ENCODE data around the gene INPP5D. TPM values are rescaled to one million over a fixed set of nuclear protein-coding genes. Genes with fewer than 3 reads are reported as not detected.
A peak's percentile ranks its signal among the peaks of the same experiment; 100 is the strongest.

INPP5D gene
- total RNA-seq, 2 experiments from 2014 or later, result 79.5 to 92.6 TPM

DNA sequence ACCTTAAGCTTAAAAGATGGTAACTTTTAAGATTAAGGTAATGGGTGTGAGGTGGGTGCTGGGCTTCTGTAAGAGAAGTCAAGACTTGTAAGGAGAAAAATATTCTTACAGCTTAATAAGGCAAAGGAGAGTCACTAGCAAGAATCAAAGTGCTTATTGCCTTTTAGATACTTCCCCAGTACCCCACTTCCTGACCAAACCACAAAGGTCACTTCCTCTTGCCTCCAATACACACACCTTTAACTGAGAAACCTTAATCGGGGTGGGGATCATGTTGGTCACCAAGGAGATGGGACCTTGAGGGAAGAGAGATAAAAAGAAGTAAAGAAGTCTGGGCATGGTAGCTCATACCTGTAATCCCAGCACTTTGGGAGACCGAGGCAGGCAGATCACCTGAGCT lies 180.8 kb downstream of the INPP5D start:
- ChIA-PET POLR2A (interaction anchor here (0.5 to 2.6 kb wide), 16 partner anchors 9 to 1548 kb away, joined by 3 to 17 read pairs (median 4); partner anchors contain the start of gene INPP5D), CTCF (ENCODE audit: unreplicated experiment) (interaction anchor here (0.9 kb wide), 1 partner anchor 117 kb away, joined by 3 read pairs; no protein-coding TSS in a partner anchor)
- Histone ChIP-seq H3K36me3 (ENCODE audit: insufficient read depth, low read length) (no peaks in the 10 kb centered on the region), H2AFZ (ENCODE audit: low read length) (peak overlapping the region; percentile 48; the same call in 1 of the 2 replicates), H3K9me3 (ENCODE audit: low read length) (no peaks in the 10 kb centered on the region), H3K79me2 (ENCODE audit: insufficient read depth, low read depth, low read length) (no peaks in the 10 kb centered on the region), H4K20me1 (ENCODE audit: insufficient read depth, low read length) (no peaks in the 10 kb centered on the region), H3K27ac (ENCODE audit: low read depth, low read length, poor library complexity, severe bottlenecking) (peak overlapping the region; percentile 57), H3K4me2 (ENCODE audit: low read length) (peak overlapping the region; percentile 57), H3K4me3 (ENCODE audit: low read depth, low read length, poor library complexity, severe bottlenecking) (peak overlapping the region; percentile 23), H3K4me1 (ENCODE audit: insufficient read depth, low read length, poor library complexity, severe bottlenecking) (peaks cover 34% of the 10 kb centered on the region), H3K9me2 (ENCODE audit: insufficient read depth, low read length) (no peaks in the 10 kb centered on the region)
- intact Hi-C loops (cut with micrococcal nuclease; ENCODE audit: unreplicated experiment), result no loop called here
- BruUV-seq (replicated peaks), result no TSS peak
- TF ChIP-seq EZH2phosphoT487 (IDR thresholded peaks at IDR 0.05; ENCODE audit: borderline replicate concordance, low read depth, low read length), result no peak
- TF ChIP-seq, protein P1, sequence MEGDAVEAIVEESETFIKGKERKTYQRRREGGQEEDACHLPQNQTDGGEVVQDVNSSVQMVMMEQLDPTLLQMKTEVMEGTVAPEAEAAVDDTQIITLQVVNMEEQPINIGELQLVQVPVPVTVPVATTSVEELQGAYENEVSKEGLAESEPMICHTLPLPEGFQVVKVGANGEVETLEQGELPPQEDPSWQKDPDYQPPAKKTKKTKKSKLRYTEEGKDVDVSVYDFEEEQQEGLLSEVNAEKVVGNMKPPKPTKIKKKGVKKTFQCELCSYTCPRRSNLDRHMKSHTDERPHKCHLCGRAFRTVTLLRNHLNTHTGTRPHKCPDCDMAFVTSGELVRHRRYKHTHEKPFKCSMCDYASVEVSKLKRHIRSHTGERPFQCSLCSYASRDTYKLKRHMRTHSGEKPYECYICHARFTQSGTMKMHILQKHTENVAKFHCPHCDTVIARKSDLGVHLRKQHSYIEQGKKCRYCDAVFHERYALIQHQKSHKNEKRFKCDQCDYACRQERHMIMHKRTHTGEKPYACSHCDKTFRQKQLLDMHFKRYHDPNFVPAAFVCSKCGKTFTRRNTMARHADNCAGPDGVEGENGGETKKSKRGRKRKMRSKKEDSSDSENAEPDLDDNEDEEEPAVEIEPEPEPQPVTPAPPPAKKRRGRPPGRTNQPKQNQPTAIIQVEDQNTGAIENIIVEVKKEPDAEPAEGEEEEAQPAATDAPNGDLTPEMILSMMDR (conservative IDR thresholded peaks at IDR 0.05; ENCODE audit: low read length), result no peak
- DNase-seq (ENCODE audit: low spot score), result peak; percentile 77

DNA sequence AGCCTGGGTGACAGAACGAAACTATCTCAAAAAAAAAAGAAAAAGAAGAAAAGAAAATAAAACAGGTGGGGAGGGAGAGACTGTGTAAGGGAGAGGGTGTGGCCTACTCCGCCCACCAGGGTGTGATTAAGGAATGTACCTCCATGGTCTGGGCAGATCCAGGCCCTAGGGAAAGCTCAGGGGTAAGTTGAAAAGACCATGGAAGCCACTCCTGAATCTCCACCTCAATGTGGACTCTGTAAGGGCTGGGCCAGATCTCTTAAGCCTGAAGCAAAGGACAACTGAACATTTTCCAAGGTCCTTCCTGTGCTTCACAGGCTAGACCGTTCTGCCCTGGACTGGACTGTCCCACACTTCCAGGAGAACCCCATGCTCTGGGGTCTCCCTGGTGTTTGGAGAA lies 181.7 kb downstream of the INPP5D start:
- intact Hi-C loops (cut with micrococcal nuclease; ENCODE audit: unreplicated experiment), result no loop called here
- no peak overlapping the region for H3K4me3 ChIP-seq (ENCODE audit: low read depth, low read length, poor library complexity, severe bottlenecking)
- H3K79me2 ChIP-seq (ENCODE audit: insufficient read depth, low read depth, low read length), result no peaks in the 10 kb centered on the region
- CTCF ChIA-PET (ENCODE audit: unreplicated experiment), result no interaction called here
- H4K20me1 ChIP-seq (ENCODE audit: insufficient read depth, low read length), result no peaks in the 10 kb centered on the region
- no TSS peak for BruUV-seq (replicated peaks)
- no peaks in the 10 kb centered on the region for H3K36me3 ChIP-seq (ENCODE audit: insufficient read depth, low read length)
- TF ChIP-seq, protein P1 (conservative IDR thresholded peaks at IDR 0.05; ENCODE audit: low read length), result no peak
- TF ChIP-seq EZH2phosphoT487 (IDR thresholded peaks at IDR 0.05; ENCODE audit: borderline replicate concordance, low read depth, low read length), result no peak
- H3K27ac ChIP-seq (ENCODE audit: low read depth, low read length, poor library complexity, severe bottlenecking), result peak overlapping the region; percentile 57
- peaks cover 34% of the 10 kb centered on the region for H3K4me1 ChIP-seq (ENCODE audit: insufficient read depth, low read length, poor library complexity, severe bottlenecking)
- H2AFZ ChIP-seq (ENCODE audit: low read length), result peak overlapping the region; percentile 66; the same call in 1 of the 2 replicates
- H3K9me3 ChIP-seq (ENCODE audit: low read length), result no peaks in the 10 kb centered on the region
- no peaks in the 10 kb centered on the region for H3K9me2 ChIP-seq (ENCODE audit: insufficient read depth, low read length)
- POLR2A ChIA-PET, result interaction anchor here (0.7 to 2.6 kb wide), 6 partner anchors 14 to 1548 kb away, joined by 3 to 17 read pairs (median 6); partner anchors contain the start of gene INPP5D
- peak overlapping the region; percentile 36 for H3K4me2 ChIP-seq (ENCODE audit: low read length)
- no peak for DNase-seq (ENCODE audit: low spot score)

DNA sequence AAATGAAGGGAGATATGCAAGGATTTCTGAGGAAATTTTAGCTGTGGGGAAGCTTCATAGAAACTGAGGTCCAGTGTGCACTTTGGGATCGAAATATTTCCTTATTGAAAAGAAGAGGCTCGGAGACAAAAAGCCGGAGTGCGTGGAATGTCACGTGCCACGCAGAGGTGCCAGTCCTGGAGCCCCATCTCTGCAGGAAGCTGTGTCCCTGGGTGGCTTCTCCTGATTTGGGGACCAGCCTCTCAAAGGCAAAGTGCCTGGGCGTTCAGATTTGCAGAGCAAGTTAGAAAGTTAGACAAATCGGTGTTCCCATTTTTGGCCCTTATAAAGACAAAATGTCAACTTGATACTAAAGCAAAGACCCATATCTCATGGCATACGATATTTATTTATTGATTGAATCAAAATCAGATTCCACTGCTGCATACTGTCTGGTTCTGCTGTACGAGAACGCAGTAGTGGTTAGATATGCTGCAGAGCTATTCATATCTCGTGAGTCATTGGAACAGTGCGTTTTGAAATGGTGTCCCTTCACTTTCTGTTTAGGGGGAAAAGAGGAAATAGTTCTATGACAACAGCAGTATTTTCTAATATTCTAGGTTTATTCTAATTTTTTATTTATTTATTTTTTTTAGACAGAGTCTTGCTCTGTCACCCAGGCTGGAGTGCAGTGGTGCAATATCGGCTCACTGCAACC lies 182.2 kb downstream of the INPP5D start:
- CTCF ChIA-PET (ENCODE audit: unreplicated experiment), result no interaction called here
- intact Hi-C loops (cut with micrococcal nuclease; ENCODE audit: unreplicated experiment), result no loop called here

More for the DNA sequence above, 182.2 kb downstream of the INPP5D start:
- Histone ChIP-seq H3K9me3 (ENCODE audit: low read length) (no peaks in the 10 kb centered on the region), H3K4me3 (ENCODE audit: low read depth, low read length, poor library complexity, severe bottlenecking) (no peak overlapping the region), H3K79me2 (ENCODE audit: insufficient read depth, low read depth, low read length) (no peaks in the 10 kb centered on the region), H3K36me3 (ENCODE audit: insufficient read depth, low read length) (no peaks in the 10 kb centered on the region), H3K4me1 (ENCODE audit: insufficient read depth, low read length, poor library complexity, severe bottlenecking) (peaks cover 38% of the 10 kb centered on the region), H3K9me2 (ENCODE audit: insufficient read depth, low read length) (no peaks in the 10 kb centered on the region), H2AFZ (ENCODE audit: low read length) (peak overlapping the region; percentile 66; the same call in 1 of the 2 replicates), H3K4me2 (ENCODE audit: low read length) (no peak overlapping the region), H3K27ac (ENCODE audit: low read depth, low read length, poor library complexity, severe bottlenecking) (no peak overlapping the region), H4K20me1 (ENCODE audit: insufficient read depth, low read length) (no peaks in the 10 kb centered on the region)
- BruUV-seq (replicated peaks), result no TSS peak
- DNase-seq (ENCODE audit: low spot score), result no peak
- POLR2A ChIA-PET, result interaction anchor here (0.7 to 2.6 kb wide), 5 partner anchors 14 to 385 kb away, joined by 3 to 17 read pairs (median 6); partner anchors contain the start of gene INPP5D
- no peak for TF ChIP-seq EZH2phosphoT487 (IDR thresholded peaks at IDR 0.05; ENCODE audit: borderline replicate concordance, low read depth, low read length)
- TF ChIP-seq, protein P1 (conservative IDR thresholded peaks at IDR 0.05; ENCODE audit: low read length), result no peak

Measured in OCI-LY7 (cell line).